Myocyte (in vitro differentiated cells): ENCODE results near the gene PPTC7. TPM values are rescaled to one million over a fixed set of nuclear protein-coding genes. Genes with fewer than 3 reads are reported as not detected.

Experiments
- total RNA-seq: library from RNA; depleted of rRNA; stranded (reverse); fragments of >200 nt; gene quantifications from 2 replicates; pipeline ENCODE4 v1.2.3, GENCODE V29; 2014

PPTC7 gene
- total RNA-seq, 1 donor from 2014 or later = 15.9 TPM

Other genes starting within 250 kb of the PPTC7 start
- 72.2 and 81.3 TPM in 2 replicates for gene ANAPC7, start 179.6 kb downstream of the PPTC7 start, total RNA-seq
- gene ARPC3, start 133.0 kb downstream of the PPTC7 start, total RNA-seq = 170 and 371 TPM in 2 replicates
- gene GPN3, start 115.1 kb downstream of the PPTC7 start, total RNA-seq = 22.2 and 24.9 TPM in 2 replicates
- gene FAM216A, start 114.5 kb downstream of the PPTC7 start, total RNA-seq = 32.7 and 40.7 TPM in 2 replicates
- 59.9 and 64.8 TPM in 2 replicates for gene VPS29, start 81.2 kb downstream of the PPTC7 start, total RNA-seq
- gene RAD9B, start 81.0 kb downstream of the PPTC7 start, total RNA-seq = 1.1 and 3.6 TPM in 2 replicates
- gene TCTN1, start 30.8 kb upstream of the PPTC7 start, total RNA-seq = 34.6 and 48.4 TPM in 2 replicates
- gene HVCN1, start 105.8 kb upstream of the PPTC7 start, total RNA-seq = 3.2 and 3.9 TPM in 2 replicates
- gene PPP1CC, start 159.6 kb upstream of the PPTC7 start, total RNA-seq = 104 and 120 TPM in 2 replicates